Hepatocyte (in vitro differentiated cells): ENCODE data around the gene PLGRKT. TPM values are rescaled to one million over a fixed set of nuclear protein-coding genes. Genes with fewer than 3 reads are reported as not detected.
"Not testable (repeated sequence)": the region's sequence is repeated elsewhere in the genome, so short reads cannot be mapped to it uniquely, and the experiment has no call there.

Experiments
- DNase-seq: peaks from one replicate; pipeline ENCODE4 v3.0.0-alpha.2; 2016; ENCODE audit warnings: low spot score
- H2AFZ ChIP-seq: fragments of 200-600 bp; sonication (generic); 2 replicates; pipeline ENCODE4 v1.6.0; 2016; ENCODE audit warnings: antibody characterized with exemption, mild to moderate bottlenecking
- H3K27ac ChIP-seq: fragments of 200-600 bp; sonication (generic); 2 replicates; pipeline ENCODE4 v1.5.1; 2016; ENCODE audit warnings: mild to moderate bottlenecking
- H3K27me3 ChIP-seq: fragments of 200-600 bp; sonication (generic); 2 replicates; pipeline ENCODE4 v1.6.1; 2016
- H3K36me3 ChIP-seq: fragments of 200-600 bp; sonication (generic); replicated peaks from 2 replicates; pipeline ENCODE4 v1.5.1; 2016; ENCODE audit warnings: low read depth; ENCODE audit not compliant: insufficient read depth
- H3K4me1 ChIP-seq: fragments of 200-600 bp; sonication (generic); 2 replicates; pipeline ENCODE4 v1.5.1; 2016; ENCODE audit warnings: mild to moderate bottlenecking, moderate library complexity; ENCODE audit not compliant: insufficient read depth
- H3K4me2 ChIP-seq: fragments of 200-600 bp; sonication (generic); 2 replicates; pipeline ENCODE4 v1.6.0; 2016
- H3K4me3 ChIP-seq: fragments of 200-600 bp; sonication (generic); 2 replicates; pipeline ENCODE4 v1.5.1; 2016; ENCODE audit warnings: mild to moderate bottlenecking
- H3K79me2 ChIP-seq: fragments of 200-600 bp; sonication (generic); 2 replicates; pipeline ENCODE4 v1.6.0; 2017; ENCODE audit warnings: mild to moderate bottlenecking
- H3K9me2 ChIP-seq: fragments of 200-600 bp; sonication (generic); replicated peaks from 2 replicates; pipeline ENCODE4 v1.6.0; 2017; ENCODE audit warnings: mild to moderate bottlenecking; ENCODE audit not compliant: insufficient read depth
- H3K9me3 ChIP-seq: fragments of 200-600 bp; sonication (generic); 2 replicates; pipeline ENCODE4 v1.5.1; 2016; ENCODE audit warnings: low read depth, mild to moderate bottlenecking
- H4K20me1 ChIP-seq: fragments of 200-600 bp; sonication (generic); 2 replicates; pipeline ENCODE4 v1.6.0; 2016; ENCODE audit warnings: mild to moderate bottlenecking; ENCODE audit not compliant: insufficient read depth, poor library complexity, severe bottlenecking
- EZH2 ChIP-seq: fragments of 200-600 bp; sonication (generic); IDR thresholded peaks from 2 replicates; pipeline ENCODE4 v1.6.1; 2016; ENCODE audit warnings: antibody characterized with exemption, mild to moderate bottlenecking, borderline replicate concordance
- EZH2phosphoT487 ChIP-seq: fragments of 200-600 bp; sonication (generic); IDR thresholded peaks from one replicate; pipeline ENCODE4 v1.6.1; 2018; ENCODE audit warnings: antibody characterized with exemption, mild to moderate bottlenecking, low read depth, moderate library complexity; ENCODE audit not compliant: unreplicated experiment, severe bottlenecking
- WGBS: methylation state at CpG from one replicate; pipeline ENCODE4 v1.1.6; 2016; ENCODE audit warnings: low lambda C conversion rate; ENCODE audit errors: missing lambda C conversion rate; 5-methylcytosine and 5-hydroxymethylcytosine counted together
- polyA plus RNA-seq: library from polyadenylated mRNA; unstranded; fragments of >200 nt; fragmentation: Nextera tagmentation; extraction: Ambion mirVana; gene quantifications from 2 replicates; pipeline ENCODE4 v1.2.1, GENCODE V29; 2016
- small RNA-seq: library from RNA; depleted of rRNA; stranded (forward); fragments of <200 nt; gene quantifications from one replicate; pipeline ENCODE3, GENCODE V24; 2014
- total RNA-seq: library from RNA; depleted of rRNA; stranded (reverse); fragments of >200 nt; gene quantifications from 2 replicates; pipeline ENCODE4 v1.2.3, GENCODE V29; 2014
- TF ChIP-seq, protein P1 (sequence below): fragments of 200-600 bp; sonication (generic); IDR thresholded peaks from 2 replicates; pipeline ENCODE4 v1.5.1; 2016; ENCODE audit warnings: antibody characterized with exemption, mild to moderate bottlenecking; ENCODE audit not compliant: poor library complexity

Gene PLGRKT
- total and polyA plus RNA-seq, 2 experiments from 2014 or later = 13.6 to 18.0 TPM

DNA sequence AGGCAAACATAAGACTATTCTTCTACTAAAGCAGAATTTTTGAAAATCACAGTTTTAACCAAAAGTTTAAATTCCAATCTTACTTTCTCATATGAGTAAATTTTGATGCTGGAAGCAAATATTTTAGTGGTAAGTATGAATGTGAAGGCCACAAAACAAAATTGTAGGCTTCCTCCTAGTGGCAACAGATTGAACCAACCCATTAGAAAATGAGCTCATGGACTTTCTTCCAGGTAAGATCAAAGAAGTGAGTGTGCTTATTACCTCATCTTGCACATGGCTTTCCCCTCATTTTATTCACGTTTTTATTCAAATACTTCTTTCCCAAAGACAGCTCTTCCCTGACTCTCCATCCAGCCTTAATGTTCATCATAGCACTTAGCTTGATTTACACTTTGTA lies 116.7 kb downstream of the PLGRKT start:
- H3K9me2 ChIP-seq = no peaks in the 10 kb centered on the region
- no peak for DNase-seq
- TF ChIP-seq EZH2 = no peak
- H3K79me2 ChIP-seq = no peaks in the 10 kb centered on the region
- no peaks in the 10 kb centered on the region for H3K27me3 ChIP-seq
- no peak overlapping the region for H3K27ac ChIP-seq
- H3K36me3 ChIP-seq = no peaks in the 10 kb centered on the region
- no peak overlapping the region for H3K4me2 ChIP-seq
- H2AFZ ChIP-seq = no peak overlapping the region
- WGBS = 49% methylated on average over 1 of the region's 1 CpG
- H3K9me3 ChIP-seq = no peaks in the 10 kb centered on the region
- H3K4me1 ChIP-seq = no peaks in the 10 kb centered on the region
- H4K20me1 ChIP-seq = no peaks in the 10 kb centered on the region
- no peak overlapping the region for H3K4me3 ChIP-seq

DNA sequence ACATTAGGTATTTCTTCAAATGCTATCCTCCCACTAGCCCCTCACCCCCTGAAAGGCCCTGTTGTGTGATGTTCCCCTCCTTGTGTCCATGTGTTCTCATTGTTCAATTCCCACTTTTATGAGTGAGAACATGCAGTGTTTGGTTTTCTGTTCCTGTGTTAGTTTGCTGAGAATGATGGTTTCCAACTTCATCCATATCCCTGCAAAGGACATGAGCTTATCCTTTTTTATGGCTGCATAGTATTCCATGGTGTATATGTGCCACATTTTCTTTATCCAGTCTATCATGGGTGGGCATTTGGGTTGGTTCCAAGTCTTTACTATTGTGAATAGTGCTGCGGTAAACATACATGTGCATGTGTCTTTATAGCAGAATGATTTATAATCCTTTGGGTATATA lies 121.3 kb downstream of the PLGRKT start:
- not testable (repeated sequence) for H3K9me2 ChIP-seq, H3K4me3 ChIP-seq, H3K4me2 ChIP-seq, H3K79me2 ChIP-seq, H2AFZ ChIP-seq, H3K36me3 ChIP-seq, H3K27ac ChIP-seq, H3K4me1 ChIP-seq, H3K9me3 ChIP-seq, H4K20me1 ChIP-seq, H3K27me3 ChIP-seq, DNase-seq
- WGBS = 100% methylated on average over 1 of the region's 1 CpG

DNA sequence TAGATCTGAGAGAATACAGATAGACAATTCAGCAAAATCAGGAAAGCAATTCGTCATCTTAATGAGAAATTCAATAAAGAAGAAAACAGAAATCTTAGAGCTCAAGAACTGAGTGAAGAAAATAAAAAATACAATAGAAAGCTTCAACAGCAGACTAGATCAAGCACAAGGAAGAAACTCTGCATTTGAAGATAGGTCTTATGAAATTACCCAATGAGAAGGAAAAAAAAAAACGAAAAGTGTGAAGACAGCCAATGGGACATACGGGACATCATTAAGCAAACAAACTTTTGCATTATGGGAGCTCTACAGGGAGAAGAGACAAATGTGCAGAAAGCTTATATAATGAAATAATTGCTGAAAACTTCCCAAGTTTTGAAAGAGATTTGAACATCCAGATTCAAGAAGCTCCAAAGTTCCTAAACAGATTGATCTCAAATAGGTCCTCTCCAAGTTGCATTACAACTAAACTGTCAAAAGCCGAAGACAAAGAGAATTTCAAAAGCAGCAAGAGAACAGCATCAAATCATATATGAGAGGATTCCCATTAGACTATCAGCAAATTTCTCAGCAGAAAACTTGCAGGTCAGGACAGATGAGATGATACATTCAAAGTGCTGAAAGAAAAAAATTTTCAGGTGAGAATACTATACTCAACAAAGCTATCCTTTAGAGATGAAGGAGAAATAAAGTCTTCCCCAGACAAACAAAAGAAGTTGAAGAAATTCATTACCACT lies 122.4 kb downstream of the PLGRKT start:
- WGBS = 58% methylated on average over 4 of the region's 4 CpGs

DNA sequence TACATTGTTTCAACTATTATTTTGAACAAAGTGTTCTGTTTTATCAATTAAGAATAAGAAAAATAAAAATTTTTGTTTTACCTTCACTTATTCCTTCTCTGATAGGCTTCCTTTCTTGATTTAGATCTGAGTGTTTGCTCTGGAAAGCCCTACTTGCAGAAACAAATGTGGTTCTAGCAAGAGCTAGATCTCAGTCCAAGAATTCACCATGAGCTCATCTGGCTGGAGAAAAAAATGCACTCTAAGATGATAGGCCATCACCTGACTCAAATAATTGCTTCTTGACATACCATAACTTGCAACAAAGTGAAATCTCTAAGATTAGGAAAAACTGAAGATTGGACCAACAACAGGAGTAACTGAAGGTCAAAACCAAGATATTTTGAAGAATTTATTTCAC lies 126.9 kb downstream of the PLGRKT start:
- H3K4me2 ChIP-seq = no peak overlapping the region
- no peaks in the 10 kb centered on the region for H3K4me1 ChIP-seq
- no peaks in the 10 kb centered on the region for H3K79me2 ChIP-seq
- H2AFZ ChIP-seq = no peak overlapping the region
- H3K36me3 ChIP-seq = no peaks in the 10 kb centered on the region
- H3K9me2 ChIP-seq = no peaks in the 10 kb centered on the region
- no peak for DNase-seq
- H3K27me3 ChIP-seq = no peaks in the 10 kb centered on the region
- no peaks in the 10 kb centered on the region for H3K9me3 ChIP-seq
- no peaks in the 10 kb centered on the region for H4K20me1 ChIP-seq
- no peak overlapping the region for H3K27ac ChIP-seq
- TF ChIP-seq, protein P1, sequence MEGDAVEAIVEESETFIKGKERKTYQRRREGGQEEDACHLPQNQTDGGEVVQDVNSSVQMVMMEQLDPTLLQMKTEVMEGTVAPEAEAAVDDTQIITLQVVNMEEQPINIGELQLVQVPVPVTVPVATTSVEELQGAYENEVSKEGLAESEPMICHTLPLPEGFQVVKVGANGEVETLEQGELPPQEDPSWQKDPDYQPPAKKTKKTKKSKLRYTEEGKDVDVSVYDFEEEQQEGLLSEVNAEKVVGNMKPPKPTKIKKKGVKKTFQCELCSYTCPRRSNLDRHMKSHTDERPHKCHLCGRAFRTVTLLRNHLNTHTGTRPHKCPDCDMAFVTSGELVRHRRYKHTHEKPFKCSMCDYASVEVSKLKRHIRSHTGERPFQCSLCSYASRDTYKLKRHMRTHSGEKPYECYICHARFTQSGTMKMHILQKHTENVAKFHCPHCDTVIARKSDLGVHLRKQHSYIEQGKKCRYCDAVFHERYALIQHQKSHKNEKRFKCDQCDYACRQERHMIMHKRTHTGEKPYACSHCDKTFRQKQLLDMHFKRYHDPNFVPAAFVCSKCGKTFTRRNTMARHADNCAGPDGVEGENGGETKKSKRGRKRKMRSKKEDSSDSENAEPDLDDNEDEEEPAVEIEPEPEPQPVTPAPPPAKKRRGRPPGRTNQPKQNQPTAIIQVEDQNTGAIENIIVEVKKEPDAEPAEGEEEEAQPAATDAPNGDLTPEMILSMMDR = no peak
- no peak for TF ChIP-seq EZH2phosphoT487
- TF ChIP-seq EZH2 = no peak
- H3K4me3 ChIP-seq = no peak overlapping the region

More for the DNA sequence above, 122.4 kb downstream of the PLGRKT start:
- H4K20me1 ChIP-seq = no peaks in the 10 kb centered on the region
- H3K36me3 ChIP-seq = no peaks in the 10 kb centered on the region
- no peaks in the 10 kb centered on the region for H3K27me3 ChIP-seq
- H3K4me2 ChIP-seq = no peak overlapping the region
- DNase-seq = no peak
- no peak overlapping the region for H3K27ac ChIP-seq
- H3K4me3 ChIP-seq = no peak overlapping the region
- H3K9me3 ChIP-seq = no peaks in the 10 kb centered on the region
- H2AFZ ChIP-seq = no peak overlapping the region
- H3K4me1 ChIP-seq = no peaks in the 10 kb centered on the region
- no peaks in the 10 kb centered on the region for H3K9me2 ChIP-seq
- TF ChIP-seq, protein P1 = no peak
- no peak for TF ChIP-seq EZH2
- no peak for TF ChIP-seq EZH2phosphoT487
- no peaks in the 10 kb centered on the region for H3K79me2 ChIP-seq

Small RNAs within 50 kb of the gene (small RNA-seq; reads per million reads assigned to genes)
- gene AL135786.1 (not detected), gene HMGN2P31 (not detected)

Other genes starting within 250 kb of the PLGRKT start
- 0.13 TPM in 1 of 2 replicates, not detected in the other for gene INSL4, start 206.5 kb downstream of the PLGRKT start, total RNA-seq
- gene INSL4, start 206.5 kb downstream of the PLGRKT start, polyA plus RNA-seq = 0.38 and 0.68 TPM in 2 replicates
- gene RLN2, start 133.2 kb downstream of the PLGRKT start, total RNA-seq = 0.87 TPM in 1 of 2 replicates, not detected in the other
- 0.70 and 0.81 TPM in 2 replicates for gene RLN2, start 133.2 kb downstream of the PLGRKT start, polyA plus RNA-seq
- not detected in 2 replicates for gene RLN1, start 98.0 kb downstream of the PLGRKT start, total RNA-seq
- gene RLN1, start 98.0 kb downstream of the PLGRKT start, polyA plus RNA-seq = 0.34 and 0.49 TPM in 2 replicates
- 0.07 TPM in 1 of 2 replicates, not detected in the other for gene CD274, start 12.6 kb upstream of the PLGRKT start, total RNA-seq
- not detected in 2 replicates for gene CD274, start 12.6 kb upstream of the PLGRKT start, polyA plus RNA-seq
- not detected in 2 replicates for gene PDCD1LG2, start 72.6 kb upstream of the PLGRKT start, total RNA-seq
- gene PDCD1LG2, start 72.6 kb upstream of the PLGRKT start, polyA plus RNA-seq = not detected in 2 replicates
- 34.9 and 45.6 TPM in 2 replicates for gene RIC1, start 191.2 kb upstream of the PLGRKT start, total RNA-seq
- gene RIC1, start 191.2 kb upstream of the PLGRKT start, polyA plus RNA-seq = 9.5 and 11.2 TPM in 2 replicates